Bronchial epithelial cell (primary cell): ENCODE measurements around the gene RBM4. TPM values are rescaled to one million over a fixed set of nuclear protein-coding genes. Genes with fewer than 3 reads are reported as not detected.

ENCODE experiments used
- DNase-seq: peaks from one replicate; pipeline ENCODE4 v3.0.0-alpha.2; 2010; ENCODE audit warnings: low read depth
- FAIRE-seq: peaks from 2 replicates; lab custom pipeline; 2011; peaks lifted over from hg19 to GRCh38; lab: Jason Lieb, UNC
- H3K27me3 ChIP-seq: 2 replicates; pipeline ENCODE4 v1.5.1; 2011; ENCODE audit warnings: low read length; ENCODE audit not compliant: control insufficient read depth, insufficient read depth
- H3K36me3 ChIP-seq: 2 replicates; pipeline ENCODE4 v1.5.1; 2011; ENCODE audit warnings: low read length; ENCODE audit not compliant: control insufficient read depth, insufficient read depth
- H3K4me3 ChIP-seq: 2 replicates; pipeline ENCODE4 v1.5.1; 2011; ENCODE audit warnings: mild to moderate bottlenecking, low read depth, low read length, control low read depth
- total RNA-seq: library from RNA; depleted of rRNA; stranded (reverse); fragments of >200 nt; gene quantifications from 2 replicates; pipeline ENCODE4 v1.2.1, GENCODE V29; 2014
- TF ChIP-seq, protein P1 (sequence below): IDR thresholded peaks from 2 replicates; pipeline ENCODE4 v1.5.1; 2011; ENCODE audit warnings: mild to moderate bottlenecking, moderate library complexity, low read length, control low read depth, inconsistent platforms; ENCODE audit not compliant: insufficient read depth, severe bottlenecking

The RBM4 gene
- total RNA-seq, 1 donor from 2014 or later = 173 TPM

DNA sequence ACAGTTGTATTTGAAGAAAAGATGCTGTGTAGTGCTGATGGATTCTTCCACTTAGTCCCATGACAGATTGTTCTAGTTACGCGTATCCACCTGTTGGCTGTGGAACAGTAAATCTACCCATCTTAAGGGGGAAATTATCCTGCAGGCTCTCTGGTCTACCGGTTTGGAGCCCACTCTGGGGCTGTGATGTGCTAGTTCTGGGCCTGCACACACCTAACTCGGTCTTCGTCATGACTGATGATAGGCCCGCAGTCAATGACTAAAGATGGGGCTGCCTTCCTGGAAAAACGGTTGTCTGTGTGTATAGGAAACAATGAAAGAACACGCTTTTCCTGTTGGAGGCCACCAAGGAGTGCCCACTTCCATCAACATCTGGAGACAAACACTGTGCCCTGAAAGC lies 45.4 kb downstream of the RBM4 start:
- DNase-seq (no peak), FAIRE-seq (no peak)
- TF ChIP-seq, protein P1, sequence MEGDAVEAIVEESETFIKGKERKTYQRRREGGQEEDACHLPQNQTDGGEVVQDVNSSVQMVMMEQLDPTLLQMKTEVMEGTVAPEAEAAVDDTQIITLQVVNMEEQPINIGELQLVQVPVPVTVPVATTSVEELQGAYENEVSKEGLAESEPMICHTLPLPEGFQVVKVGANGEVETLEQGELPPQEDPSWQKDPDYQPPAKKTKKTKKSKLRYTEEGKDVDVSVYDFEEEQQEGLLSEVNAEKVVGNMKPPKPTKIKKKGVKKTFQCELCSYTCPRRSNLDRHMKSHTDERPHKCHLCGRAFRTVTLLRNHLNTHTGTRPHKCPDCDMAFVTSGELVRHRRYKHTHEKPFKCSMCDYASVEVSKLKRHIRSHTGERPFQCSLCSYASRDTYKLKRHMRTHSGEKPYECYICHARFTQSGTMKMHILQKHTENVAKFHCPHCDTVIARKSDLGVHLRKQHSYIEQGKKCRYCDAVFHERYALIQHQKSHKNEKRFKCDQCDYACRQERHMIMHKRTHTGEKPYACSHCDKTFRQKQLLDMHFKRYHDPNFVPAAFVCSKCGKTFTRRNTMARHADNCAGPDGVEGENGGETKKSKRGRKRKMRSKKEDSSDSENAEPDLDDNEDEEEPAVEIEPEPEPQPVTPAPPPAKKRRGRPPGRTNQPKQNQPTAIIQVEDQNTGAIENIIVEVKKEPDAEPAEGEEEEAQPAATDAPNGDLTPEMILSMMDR = no peak
- Histone ChIP-seq H3K36me3 (peaks cover 22% of the 10 kb centered on the region), H3K27me3 (no peaks in the 10 kb centered on the region), H3K4me3 (no peak overlapping the region)

DNA sequence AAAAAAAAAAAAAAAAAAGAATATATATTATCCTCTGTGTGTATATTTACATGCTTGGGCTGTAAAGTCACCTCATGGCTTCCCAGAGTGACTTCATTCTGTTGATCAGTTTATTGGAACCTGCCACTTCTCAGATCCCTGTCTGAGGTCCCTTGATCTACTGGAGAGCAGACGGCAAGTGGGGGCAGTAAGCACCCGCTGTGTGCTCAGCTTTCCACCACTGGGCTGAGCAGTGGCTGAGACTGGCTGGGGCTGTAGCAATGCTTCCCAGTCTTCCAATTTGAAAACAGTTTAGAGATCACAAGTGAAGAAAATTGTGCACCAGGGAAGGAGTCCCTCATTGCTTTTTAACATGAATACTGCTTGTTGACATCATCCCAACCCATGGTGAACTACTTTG lies 46.1 kb downstream of the RBM4 start:
- H3K4me3 ChIP-seq = no peak overlapping the region
- H3K27me3 ChIP-seq = no peaks in the 10 kb centered on the region
- H3K36me3 ChIP-seq = peaks cover 23% of the 10 kb centered on the region
- TF ChIP-seq, protein P1 = no peak
- FAIRE-seq = no peak
- DNase-seq = no peak

DNA sequence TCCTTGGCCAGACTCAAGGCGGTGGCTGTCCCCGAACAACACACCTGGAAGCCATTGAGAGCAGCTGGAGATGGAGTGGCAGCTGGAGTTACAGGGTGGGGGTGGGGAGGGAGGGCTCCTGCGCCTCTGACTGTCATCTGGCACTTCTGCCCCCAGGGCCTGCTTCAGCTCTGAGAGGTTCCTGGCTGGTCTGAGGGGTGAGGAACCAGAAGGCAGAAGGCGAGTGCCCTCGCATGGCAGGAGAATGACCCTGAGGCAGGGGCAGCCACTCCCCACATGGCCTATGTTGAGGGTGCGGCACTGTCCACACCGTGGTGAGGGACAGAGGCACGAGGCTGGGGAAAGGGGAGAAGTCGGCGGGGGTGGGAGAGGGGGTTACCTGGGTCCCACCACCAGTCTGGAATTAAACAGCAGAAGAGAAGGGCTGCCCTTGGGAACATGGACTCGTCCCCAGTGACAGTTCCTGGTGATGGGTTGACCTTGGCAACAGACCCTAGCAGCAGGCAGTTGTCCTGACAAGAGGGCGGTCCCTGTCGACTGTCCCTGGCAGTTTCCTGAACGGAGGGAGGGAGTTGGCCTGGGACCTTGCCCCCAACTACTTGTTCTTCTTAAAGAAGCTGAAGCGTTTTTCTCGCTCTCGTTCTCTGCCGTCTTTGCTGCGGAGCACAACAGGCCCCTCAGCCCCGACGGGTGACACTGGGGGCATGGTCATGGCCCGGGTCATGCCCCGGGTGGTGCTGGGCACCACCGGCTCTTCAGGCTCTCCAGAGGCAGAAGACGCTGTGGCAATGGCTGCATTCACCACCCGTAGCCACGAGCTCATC lies 47.0 kb downstream of the RBM4 start:
- no peak for FAIRE-seq
- Histone ChIP-seq H3K27me3 (no peaks in the 10 kb centered on the region), H3K4me3 (peak overlapping the region; percentile 27), H3K36me3 (peaks cover 30% of the 10 kb centered on the region)
- no peak for DNase-seq
- TF ChIP-seq, protein P1 = no peak

DNA sequence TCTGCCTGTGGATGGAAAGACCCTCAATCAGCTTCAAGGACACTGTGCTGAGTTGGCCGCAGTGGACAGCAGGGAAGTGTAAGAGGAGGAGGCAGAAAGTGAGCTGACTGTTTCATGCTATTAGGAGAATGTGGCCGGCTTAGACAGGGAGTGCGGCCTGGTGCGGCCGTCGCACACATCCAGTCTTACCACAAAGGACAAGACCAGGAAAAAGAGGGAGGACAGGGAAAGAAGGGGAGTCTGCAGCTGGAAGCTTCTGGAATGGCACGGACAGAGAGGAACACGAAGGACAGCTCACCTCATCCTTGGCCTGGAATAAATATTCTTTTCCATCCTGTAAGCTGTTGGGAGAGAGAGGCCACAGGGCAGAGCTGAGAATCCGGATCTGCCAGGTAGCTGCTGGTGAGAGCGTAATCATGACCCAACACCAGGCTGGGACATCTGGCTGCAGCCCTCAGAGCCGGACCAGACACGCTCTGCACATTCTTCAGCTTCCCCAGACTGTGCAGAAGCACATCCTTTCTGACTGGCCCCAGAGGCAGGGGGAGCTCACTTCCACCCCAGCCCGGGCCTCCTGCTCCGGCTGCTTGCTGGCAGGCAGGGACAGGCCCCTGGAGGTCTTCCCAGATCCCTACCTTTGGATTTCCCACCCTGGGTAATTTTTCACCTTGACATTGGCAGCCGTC lies 47.7 kb downstream of the RBM4 start:
- H3K36me3 ChIP-seq = peaks cover 34% of the 10 kb centered on the region
- TF ChIP-seq, protein P1 = no peak
- peak overlapping the region; percentile 27 for H3K4me3 ChIP-seq
- FAIRE-seq (peak; percentile 96), DNase-seq (peak; percentile 93)
- H3K27me3 ChIP-seq = no peaks in the 10 kb centered on the region

DNA sequence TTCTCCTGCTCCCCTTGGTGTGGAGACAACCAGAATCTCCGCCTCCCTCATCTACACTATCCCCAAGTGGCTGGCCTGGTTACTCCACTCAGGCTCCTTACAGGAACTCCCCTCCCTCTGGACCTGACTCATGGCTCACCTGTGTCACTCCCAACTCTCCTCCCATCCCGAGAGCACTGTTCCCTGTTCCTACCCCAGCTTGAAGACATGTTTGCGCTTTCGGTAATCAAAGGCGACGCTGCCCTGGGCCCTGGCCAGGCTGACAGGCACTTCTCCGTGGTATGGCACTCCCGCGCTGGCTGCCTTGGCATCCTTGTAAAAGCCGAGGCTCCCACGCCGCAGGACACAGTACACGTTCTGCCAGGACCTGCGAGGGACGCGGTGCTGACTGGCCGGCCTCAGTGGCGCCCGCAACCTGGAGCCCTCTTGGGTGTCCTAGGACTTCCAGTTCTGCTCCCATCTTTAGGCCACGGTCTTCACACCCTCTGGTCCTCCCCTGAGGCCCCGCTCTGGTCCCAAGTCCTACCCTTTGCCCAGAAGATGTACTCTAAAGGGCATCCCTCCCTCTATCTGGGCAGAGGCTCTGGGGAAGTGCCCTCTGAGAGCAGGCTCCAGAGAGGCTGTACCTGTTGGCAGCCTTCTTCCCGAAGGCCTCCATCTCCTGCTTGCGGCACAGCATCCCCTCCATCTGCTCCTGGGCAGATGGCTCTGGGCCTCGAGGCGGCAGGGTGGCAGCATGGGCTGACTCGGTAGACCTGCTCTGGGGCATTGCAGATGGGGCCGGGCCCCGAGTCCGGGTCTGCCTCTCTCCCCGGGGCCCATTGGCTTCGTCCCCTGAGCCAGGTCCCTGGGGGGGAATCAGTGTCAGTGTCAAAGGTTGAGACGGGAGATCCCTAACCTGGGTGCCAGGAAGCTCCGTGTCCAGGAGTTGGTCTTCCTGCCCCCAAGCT lies 48.6 kb downstream of the RBM4 start:
- H3K27me3 ChIP-seq = no peaks in the 10 kb centered on the region
- TF ChIP-seq, protein P1 = peak; percentile 14
- peaks cover 38% of the 10 kb centered on the region for H3K36me3 ChIP-seq
- FAIRE-seq = peak; percentile 72
- peak overlapping the region; percentile 27 for H3K4me3 ChIP-seq
- peak; percentile 94 for DNase-seq
